OCI-LY3 (cell line): ENCODE measurements around the gene IFI30.

Source experiments
- CTCF ChIP-seq: fragments of 200-600, 300-600 bp; sonication (generic); IDR thresholded peaks from 2 replicates; pipeline ENCODE4 v1.5.1; 2014; ENCODE audit warnings: antibody characterized with exemption, low read length, low read depth
- EZH2phosphoT487 ChIP-seq: fragments of 200-600 bp; shearing (Covaris generic); IDR thresholded peaks from 2 replicates; pipeline ENCODE4 v1.6.1; 2018; ENCODE audit warnings: antibody characterized with exemption, mixed run types, low read depth

- TF ChIP-seq CTCF = no peak
- no peak for TF ChIP-seq EZH2phosphoT487
Measured at GRCh38 chr19:18202397-18202777, 28.8 kb downstream of the IFI30 start.
